HFFc6 (cell line): ENCODE measurements around the gene MOK. TPM values are rescaled to one million over a fixed set of nuclear protein-coding genes. Genes with fewer than 3 reads are reported as not detected.

Experiments used
- DNase-seq: peaks from one replicate; pipeline ENCODE4 v3.0.0-alpha.2; 2018
- H3K27ac Mint-ChIP-seq: 2 replicates; pipeline ENCODE4 v1.8.0; 2020; ENCODE audit warnings: mild to moderate bottlenecking, mixed read lengths
- H3K27me3 Mint-ChIP-seq: 2 replicates; pipeline ENCODE4 v1.8.0; 2021; ENCODE audit warnings: mild to moderate bottlenecking, moderate library complexity, mixed read lengths; ENCODE audit not compliant: insufficient read depth
- H3K36me3 Mint-ChIP-seq: 2 replicates; pipeline ENCODE4 v1.8.0; 2021; ENCODE audit warnings: low read depth, mixed read lengths
- H3K4me1 Mint-ChIP-seq: 2 replicates; pipeline ENCODE4 v1.8.0; 2020; ENCODE audit warnings: low read depth, mixed read lengths
- H3K4me3 Mint-ChIP-seq: 2 replicates; pipeline ENCODE4 v1.8.0; 2020; ENCODE audit warnings: mild to moderate bottlenecking, moderate library complexity, mixed read lengths
- H3K9me3 Mint-ChIP-seq: 2 replicates; pipeline ENCODE4 v1.8.0; 2020; ENCODE audit warnings: mild to moderate bottlenecking, mixed read lengths
- total RNA-seq, 6 experiments: library from RNA; stranded (reverse); fragmentation: NEBNext Ultra II Directional; extraction: Animal tissue kit (Norgen Biotek cat#: 25700); gene quantifications; 2 replicates in 1 of 6; 3 replicates in 5 of 6; pipeline ENCODE4 v1.2.3, GENCODE V29; 2021
- TF ChIP-seq, protein P1 (sequence below): fragments of 200-600 bp; sonication (generic); IDR thresholded peaks from 2 replicates; pipeline ENCODE4 v1.5.0; 2021; ENCODE audit warnings: antibody characterized with exemption, mild to moderate bottlenecking

Gene MOK
- total RNA-seq, 6 experiments from 2014 or later, result 11.5 to 18.7 (median 14.8) TPM

DNA sequence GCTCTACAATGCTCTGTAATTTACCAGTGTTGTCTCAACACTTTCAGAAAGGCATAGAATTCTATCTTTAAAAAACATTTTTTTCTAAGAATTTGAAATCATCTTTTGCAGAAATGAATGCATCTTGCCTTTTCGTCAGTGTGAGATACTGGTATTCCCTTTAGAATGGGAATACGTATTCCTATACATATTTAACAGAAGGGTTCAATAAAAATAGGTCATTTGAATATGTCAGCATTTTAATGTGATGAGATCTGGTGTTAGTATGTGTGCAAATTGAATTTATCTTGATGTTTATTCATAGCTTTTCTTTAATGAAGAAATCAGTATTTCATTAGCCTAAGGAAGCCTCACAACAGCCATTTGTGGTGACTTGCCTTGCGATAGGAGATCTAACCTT is 121.1 kb downstream of the MOK start:
- H3K36me3 Mint-ChIP-seq, result 0 out of 2 replicates have a peak, but pooled peaks cover 7% of the 10 kb centered on the region
- no peak overlapping the region for H3K4me3 Mint-ChIP-seq
- TF ChIP-seq, protein P1, sequence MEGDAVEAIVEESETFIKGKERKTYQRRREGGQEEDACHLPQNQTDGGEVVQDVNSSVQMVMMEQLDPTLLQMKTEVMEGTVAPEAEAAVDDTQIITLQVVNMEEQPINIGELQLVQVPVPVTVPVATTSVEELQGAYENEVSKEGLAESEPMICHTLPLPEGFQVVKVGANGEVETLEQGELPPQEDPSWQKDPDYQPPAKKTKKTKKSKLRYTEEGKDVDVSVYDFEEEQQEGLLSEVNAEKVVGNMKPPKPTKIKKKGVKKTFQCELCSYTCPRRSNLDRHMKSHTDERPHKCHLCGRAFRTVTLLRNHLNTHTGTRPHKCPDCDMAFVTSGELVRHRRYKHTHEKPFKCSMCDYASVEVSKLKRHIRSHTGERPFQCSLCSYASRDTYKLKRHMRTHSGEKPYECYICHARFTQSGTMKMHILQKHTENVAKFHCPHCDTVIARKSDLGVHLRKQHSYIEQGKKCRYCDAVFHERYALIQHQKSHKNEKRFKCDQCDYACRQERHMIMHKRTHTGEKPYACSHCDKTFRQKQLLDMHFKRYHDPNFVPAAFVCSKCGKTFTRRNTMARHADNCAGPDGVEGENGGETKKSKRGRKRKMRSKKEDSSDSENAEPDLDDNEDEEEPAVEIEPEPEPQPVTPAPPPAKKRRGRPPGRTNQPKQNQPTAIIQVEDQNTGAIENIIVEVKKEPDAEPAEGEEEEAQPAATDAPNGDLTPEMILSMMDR, result no peak
- H3K27me3 Mint-ChIP-seq, result no peaks in the 10 kb centered on the region; the same call in 1 of the 2 replicates
- H3K27ac Mint-ChIP-seq, result no peak overlapping the region
- no peak for DNase-seq
- H3K9me3 Mint-ChIP-seq, result no peaks in the 10 kb centered on the region
- H3K4me1 Mint-ChIP-seq, result peaks cover 76% of the 10 kb centered on the region

DNA sequence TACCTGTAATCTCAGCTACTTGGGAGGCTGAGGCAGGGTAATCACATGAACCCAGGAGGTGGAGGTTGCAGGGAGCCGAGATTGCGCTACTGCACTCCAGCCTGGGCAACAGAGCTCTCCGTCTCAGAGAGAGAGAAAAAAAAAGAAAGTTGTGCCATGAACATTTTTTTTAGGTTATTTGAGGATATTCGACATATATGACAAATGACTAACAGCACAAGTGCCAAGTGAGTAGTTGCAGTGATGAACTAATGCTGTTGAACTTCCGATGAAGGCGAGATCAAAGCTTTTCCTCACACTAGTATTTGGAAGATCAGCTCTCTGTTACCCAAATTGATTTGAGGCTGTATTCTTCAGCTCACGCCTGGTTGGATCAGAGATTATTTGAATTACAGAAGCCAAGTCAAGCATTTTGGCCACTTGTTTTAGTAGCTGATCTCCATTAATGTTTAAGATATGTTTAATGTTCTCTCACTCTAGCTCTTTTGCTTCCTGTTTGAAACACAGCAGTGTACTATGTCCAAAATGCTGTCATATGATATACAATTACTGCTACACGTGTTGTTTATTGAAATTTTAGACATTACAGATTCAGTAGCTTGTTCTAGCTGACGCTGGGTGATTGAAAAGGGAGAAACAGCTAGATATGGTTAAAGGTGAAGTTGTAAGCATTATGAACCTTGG is 121.9 kb downstream of the MOK start:
- peaks cover 72% of the 10 kb centered on the region for H3K4me1 Mint-ChIP-seq
- H3K4me3 Mint-ChIP-seq, result no peak overlapping the region
- TF ChIP-seq, protein P1, result no peak
- H3K27ac Mint-ChIP-seq, result no peak overlapping the region; the same call in 1 of the 2 replicates
- H3K9me3 Mint-ChIP-seq, result no peaks in the 10 kb centered on the region
- 0 out of 2 replicates have a peak, but pooled peaks cover 7% of the 10 kb centered on the region for H3K36me3 Mint-ChIP-seq
- no peaks in the 10 kb centered on the region; the same call in 1 of the 2 replicates for H3K27me3 Mint-ChIP-seq
- no peak for DNase-seq

DNA sequence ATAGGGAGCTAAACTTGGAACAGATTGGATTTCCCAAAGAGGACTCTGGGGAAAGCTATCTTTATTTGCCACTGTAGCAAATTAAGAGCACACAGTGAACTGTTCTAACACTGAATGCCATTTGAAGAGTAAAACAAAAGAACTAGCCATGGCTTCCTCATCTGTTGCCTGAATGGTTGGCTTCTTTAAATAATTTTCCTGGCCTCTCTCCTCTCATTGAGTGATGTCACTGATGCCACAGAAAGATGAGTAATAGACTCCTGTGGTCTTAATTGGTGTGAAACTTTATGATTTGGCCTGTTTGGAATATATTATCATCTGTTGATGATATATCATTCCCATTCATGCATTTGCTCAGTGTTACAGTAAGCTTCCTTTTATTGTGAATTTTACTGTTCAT is 122.8 kb downstream of the MOK start:
- peaks cover 72% of the 10 kb centered on the region for H3K4me1 Mint-ChIP-seq
- no peak overlapping the region for H3K4me3 Mint-ChIP-seq
- TF ChIP-seq, protein P1, result no peak
- H3K27me3 Mint-ChIP-seq, result no peaks in the 10 kb centered on the region; the same call in 1 of the 2 replicates
- H3K9me3 Mint-ChIP-seq, result no peaks in the 10 kb centered on the region
- DNase-seq, result peak; percentile 65
- H3K36me3 Mint-ChIP-seq, result 0 out of 2 replicates have a peak, but pooled peaks cover 7% of the 10 kb centered on the region
- H3K27ac Mint-ChIP-seq, result no peak overlapping the region; the same call in 1 of the 2 replicates

DNA sequence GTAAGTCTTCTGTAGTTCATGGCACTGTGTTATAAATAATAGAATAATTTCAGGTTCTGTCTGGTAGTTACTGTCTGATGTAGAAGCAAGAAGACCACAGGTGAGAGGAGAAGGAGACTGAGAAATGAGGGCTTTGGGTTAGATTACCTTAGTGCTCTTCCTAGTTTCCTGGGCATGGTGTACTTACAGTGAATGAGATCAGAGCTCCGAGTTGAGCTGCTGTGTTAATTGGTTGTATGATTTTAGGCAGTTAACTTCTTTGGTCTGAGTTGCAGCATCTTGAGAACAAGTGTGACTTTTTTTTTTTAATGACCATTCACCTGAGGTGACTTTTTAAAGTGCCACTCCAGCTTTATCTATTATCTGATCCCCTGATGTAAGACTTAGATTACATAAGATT is 123.8 kb downstream of the MOK start:
- H3K27ac Mint-ChIP-seq, result no peak overlapping the region
- TF ChIP-seq, protein P1, result no peak
- H3K27me3 Mint-ChIP-seq, result no peaks in the 10 kb centered on the region; the same call in 1 of the 2 replicates
- no peak overlapping the region for H3K4me3 Mint-ChIP-seq
- DNase-seq, result no peak
- H3K36me3 Mint-ChIP-seq, result 0 out of 2 replicates have a peak, but pooled peaks cover 7% of the 10 kb centered on the region
- no peaks in the 10 kb centered on the region for H3K9me3 Mint-ChIP-seq
- H3K4me1 Mint-ChIP-seq, result peaks cover 66% of the 10 kb centered on the region

DNA sequence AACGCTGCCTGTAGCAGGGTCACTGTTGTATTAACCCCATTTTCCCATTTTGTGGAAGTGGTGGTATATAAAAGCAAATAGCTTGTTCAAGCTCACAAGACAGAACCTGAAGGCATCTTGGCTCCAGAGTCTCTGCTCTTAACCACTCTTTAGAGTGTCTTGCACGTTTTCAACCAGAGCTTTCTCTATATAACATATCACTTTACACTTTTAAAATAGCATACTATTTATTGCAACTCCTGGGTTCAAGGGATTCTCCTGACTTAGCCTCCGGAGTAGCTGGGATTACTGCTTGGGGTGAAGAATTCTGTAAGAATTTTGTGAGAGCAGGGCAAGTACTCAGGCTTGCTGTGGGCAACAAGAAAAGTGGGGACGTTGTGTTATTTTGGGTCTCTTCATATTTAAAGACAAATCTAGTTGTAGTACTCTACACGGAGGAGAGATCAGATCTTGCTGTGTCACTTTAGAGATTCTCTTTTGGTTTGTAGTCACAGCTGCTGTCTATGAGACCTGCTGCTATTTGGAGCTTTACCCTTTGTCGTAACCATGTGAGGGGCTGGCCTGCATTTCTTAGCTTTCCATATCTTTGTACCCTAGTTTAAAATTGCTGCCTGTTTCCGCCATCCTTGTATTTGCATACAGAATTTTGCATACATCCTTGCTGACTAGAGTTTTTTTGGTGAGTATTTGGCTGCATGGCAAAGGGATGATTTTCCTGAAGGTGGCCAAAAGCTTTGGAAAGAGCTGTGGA is 124.5 kb downstream of the MOK start:
- H3K4me3 Mint-ChIP-seq, result no peak overlapping the region
- TF ChIP-seq, protein P1, result no peak
- no peaks in the 10 kb centered on the region for H3K9me3 Mint-ChIP-seq
- H3K36me3 Mint-ChIP-seq, result 0 out of 2 replicates have a peak, but pooled peaks cover 7% of the 10 kb centered on the region
- no peaks in the 10 kb centered on the region; the same call in 1 of the 2 replicates for H3K27me3 Mint-ChIP-seq
- no peak overlapping the region for H3K27ac Mint-ChIP-seq
- H3K4me1 Mint-ChIP-seq, result peaks cover 60% of the 10 kb centered on the region
- DNase-seq, result no peak

Other genes with a start within 250 kb of the MOK start
- gene HSP90AA1, start 218.1 kb downstream of the MOK start, total RNA-seq, result 100 to 1,000 TPM; 616 to 859 (median 665) TPM
- gene WDR20, start 165.3 kb downstream of the MOK start, total RNA-seq, result 10 to 100 TPM; 24.4 to 28.7 (median 27.7) TPM
- gene ZNF839, start 14.6 kb upstream of the MOK start, total RNA-seq, result 1 to 10 TPM; 6.7 to 8.3 (median 8.0) TPM
- gene CINP, start 57.7 kb upstream of the MOK start, total RNA-seq, result 10 to 100 TPM; 58.9 to 65.7 (median 62.4) TPM
- gene TECPR2, start 57.8 kb upstream of the MOK start, total RNA-seq, result 10 to 100 TPM; 22.0 to 29.6 (median 26.4) TPM
- gene ANKRD9, start 204.6 kb upstream of the MOK start, total RNA-seq, result 10 to 100 TPM; 13.4 to 18.0 (median 15.6) TPM